Suprapubic skin (tissue), 4 donors: ENCODE results near the gene NCKAP5L. TPM values are rescaled to one million over a fixed set of nuclear protein-coding genes. Genes with fewer than 3 reads are reported as not detected.

Experiments
- DNase-seq, 2 donors: peaks; one replicate each; pipeline ENCODE4 v3.0.0-alpha.2; 2019; ENCODE audit warnings: low spot score in 2 of 2
- H3K27ac ChIP-seq: fragments of 200-600 bp; sonication (generic); one replicate; pipeline ENCODE4 v1.5.1; 2019
- H3K27me3 ChIP-seq: fragments of 200-600 bp; sonication (generic); one replicate; pipeline ENCODE4 v1.5.1; 2019
- H3K36me3 ChIP-seq: fragments of 200-600 bp; sonication (generic); one replicate; pipeline ENCODE4 v1.5.1; 2019
- H3K4me1 ChIP-seq: fragments of 200-600 bp; sonication (generic); one replicate; pipeline ENCODE4 v1.5.1; 2019
- H3K4me3 ChIP-seq: fragments of 200-600 bp; sonication (generic); one replicate; pipeline ENCODE4 v1.5.1; 2019; ENCODE audit warnings: mild to moderate bottlenecking
- H3K9me3 ChIP-seq: fragments of 200-600 bp; sonication (generic); one replicate; pipeline ENCODE4 v1.5.1; 2019
- EP300 ChIP-seq: sonication (generic); formaldehyde crosslinking; IDR thresholded peaks from one replicate; pipeline ENCODE4 v1.6.1; 2017; ENCODE audit warnings: antibody characterized with exemption
- POLR2A ChIP-seq, 2 donors: fragments of 450-650 bp; IDR thresholded peaks; one replicate each; pipeline ENCODE4 v1.6.1; 2017; ENCODE audit warnings: antibody characterized with exemption in 2 of 2, mild to moderate bottlenecking in 2 of 2, moderate library complexity in 2 of 2
- POLR2AphosphoS5 ChIP-seq, 3 donors: sonication (generic); formaldehyde crosslinking; IDR thresholded peaks; one replicate each; pipeline ENCODE4 v1.6.1; 2017; ENCODE audit warnings: antibody characterized with exemption in 3 of 3
- WGBS: methylation state at CpG from one replicate; pipeline ENCODE4 v1.1.5; 2018; 5-methylcytosine and 5-hydroxymethylcytosine counted together
- total RNA-seq, 4 donors: library from RNA; depleted of rRNA; stranded (reverse); fragments of >200 nt; gene quantifications; one replicate each; pipeline ENCODE4 v1.1.0, GENCODE V29; 2016
- TF ChIP-seq, protein P1 (sequence below), 2 donors: fragments of 200-600 bp in 1 of 2; fragments of 450-650 bp in 1 of 2; sonication (generic) in 1 of 2; IDR thresholded peaks; one replicate each; pipeline ENCODE4 v1.5.1; 2016 to 2019; ENCODE audit warnings: antibody characterized with exemption in 2 of 2, mild to moderate bottlenecking in 1 of 2, moderate library complexity in 1 of 2

Gene NCKAP5L
- total RNA-seq, 4 donors from 2014 or later: 8.2 to 12.2 (median 8.8) TPM

DNA sequence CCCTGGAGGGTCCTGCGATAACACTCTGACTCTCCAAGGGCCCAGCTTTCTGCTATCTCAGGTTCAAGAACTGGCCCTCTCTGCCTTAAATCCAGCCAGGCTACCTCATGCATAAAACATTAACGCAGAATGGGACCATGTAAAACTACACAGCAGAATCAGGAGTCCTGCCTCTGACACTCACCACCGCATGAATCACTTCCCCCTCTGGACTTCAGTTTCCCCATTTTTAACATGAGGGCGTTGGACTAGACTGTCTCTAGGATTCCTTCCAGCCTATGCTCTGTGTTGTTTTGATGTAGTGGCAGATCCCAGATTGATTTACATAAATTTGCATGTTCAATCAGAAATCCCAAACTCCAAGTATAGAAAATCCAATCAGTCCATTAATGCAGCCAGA, 3.3 kb downstream of the NCKAP5L start:
- Histone ChIP-seq H3K36me3 (no peaks in the 10 kb centered on the region), H3K27ac (peak overlapping the region; percentile 89), H3K9me3 (no peaks in the 10 kb centered on the region), H3K4me1 (peaks cover 69% of the 10 kb centered on the region), H3K27me3 (no peaks in the 10 kb centered on the region), H3K4me3 (peak overlapping the region; percentile 6)
- no peak for DNase-seq
- TF ChIP-seq POLR2AphosphoS5 (IDR thresholded peaks at IDR 0.05) (no peak), EP300 (no peak), POLR2A (IDR thresholded peaks at IDR 0.05) (no peak)
- TF ChIP-seq, protein P1, sequence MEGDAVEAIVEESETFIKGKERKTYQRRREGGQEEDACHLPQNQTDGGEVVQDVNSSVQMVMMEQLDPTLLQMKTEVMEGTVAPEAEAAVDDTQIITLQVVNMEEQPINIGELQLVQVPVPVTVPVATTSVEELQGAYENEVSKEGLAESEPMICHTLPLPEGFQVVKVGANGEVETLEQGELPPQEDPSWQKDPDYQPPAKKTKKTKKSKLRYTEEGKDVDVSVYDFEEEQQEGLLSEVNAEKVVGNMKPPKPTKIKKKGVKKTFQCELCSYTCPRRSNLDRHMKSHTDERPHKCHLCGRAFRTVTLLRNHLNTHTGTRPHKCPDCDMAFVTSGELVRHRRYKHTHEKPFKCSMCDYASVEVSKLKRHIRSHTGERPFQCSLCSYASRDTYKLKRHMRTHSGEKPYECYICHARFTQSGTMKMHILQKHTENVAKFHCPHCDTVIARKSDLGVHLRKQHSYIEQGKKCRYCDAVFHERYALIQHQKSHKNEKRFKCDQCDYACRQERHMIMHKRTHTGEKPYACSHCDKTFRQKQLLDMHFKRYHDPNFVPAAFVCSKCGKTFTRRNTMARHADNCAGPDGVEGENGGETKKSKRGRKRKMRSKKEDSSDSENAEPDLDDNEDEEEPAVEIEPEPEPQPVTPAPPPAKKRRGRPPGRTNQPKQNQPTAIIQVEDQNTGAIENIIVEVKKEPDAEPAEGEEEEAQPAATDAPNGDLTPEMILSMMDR (IDR thresholded peaks at IDR 0.05): no peak
- WGBS: 52% methylated on average over 4 of the region's 4 CpGs

GRCh38 chr12:49824416-49824815, 3.8 kb downstream of the NCKAP5L start:
- H3K4me1 ChIP-seq: peaks cover 69% of the 10 kb centered on the region
- DNase-seq: no peak

DNA sequence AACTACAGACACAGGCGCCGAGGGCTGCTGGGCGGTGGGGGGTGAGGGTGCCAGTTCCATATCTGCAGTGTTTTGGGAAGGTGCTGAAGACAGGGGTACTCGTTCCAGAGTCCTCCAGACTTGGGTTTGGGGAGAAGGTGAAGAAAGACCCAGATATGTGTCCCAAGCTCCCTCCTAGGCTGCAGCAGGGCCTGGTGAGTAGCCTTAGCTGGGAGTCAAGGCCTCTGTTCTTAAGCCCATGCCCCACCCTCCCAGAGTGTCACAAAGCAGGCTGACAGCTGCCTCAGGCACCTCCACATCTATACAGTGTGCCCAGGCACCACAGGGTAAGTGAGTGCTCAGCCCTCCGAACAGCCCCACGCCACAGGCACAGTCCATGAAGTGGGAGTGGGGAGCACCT, 4.3 kb downstream of the NCKAP5L start:
- whole genome bisulfite sequencing: 97% methylated on average over 4 of the region's 6 CpGs
- Histone ChIP-seq H3K36me3 (no peaks in the 10 kb centered on the region), H3K27me3 (no peaks in the 10 kb centered on the region), H3K27ac (peak overlapping the region; percentile 35), H3K9me3 (no peaks in the 10 kb centered on the region), H3K4me3 (no peak overlapping the region), H3K4me1 (peaks cover 67% of the 10 kb centered on the region)
- no peak for DNase-seq
- TF ChIP-seq POLR2AphosphoS5 (IDR thresholded peaks at IDR 0.05) (no peak), EP300 (no peak), POLR2A (IDR thresholded peaks at IDR 0.05) (no peak)
- TF ChIP-seq, protein P1 (IDR thresholded peaks at IDR 0.05): no peak

More at GRCh38 chr12:49824416-49824815, 3.8 kb downstream of the NCKAP5L start:
- Histone ChIP-seq H3K4me3 (no peak overlapping the region), H3K9me3 (no peaks in the 10 kb centered on the region), H3K36me3 (no peaks in the 10 kb centered on the region), H3K27me3 (no peaks in the 10 kb centered on the region), H3K27ac (peak overlapping the region; percentile 35)
- TF ChIP-seq POLR2AphosphoS5 (IDR thresholded peaks at IDR 0.05): no peak
- no peak for TF ChIP-seq POLR2A (IDR thresholded peaks at IDR 0.05)
- no peak for TF ChIP-seq EP300
- TF ChIP-seq, protein P1 (IDR thresholded peaks at IDR 0.05): no peak
- WGBS: 88% methylated on average over 8 of the region's 8 CpGs

- Histone ChIP-seq H3K27ac (no peak overlapping the region), H3K4me3 (no peak overlapping the region), H3K4me1 (peaks cover 63% of the 10 kb centered on the region), H3K9me3 (no peaks in the 10 kb centered on the region), H3K36me3 (no peaks in the 10 kb centered on the region), H3K27me3 (no peaks in the 10 kb centered on the region)
- no peak for DNase-seq
- WGBS: no CpG with 5 or more reads among the region's 1 CpG
- TF ChIP-seq POLR2A (IDR thresholded peaks at IDR 0.05): no peak
- no peak for TF ChIP-seq POLR2AphosphoS5 (IDR thresholded peaks at IDR 0.05)
- no peak for TF ChIP-seq EP300
- TF ChIP-seq, protein P1 (IDR thresholded peaks at IDR 0.05): no peak
Observed at GRCh38 chr12:49823350-49823749, 4.9 kb downstream of the NCKAP5L start.

DNA sequence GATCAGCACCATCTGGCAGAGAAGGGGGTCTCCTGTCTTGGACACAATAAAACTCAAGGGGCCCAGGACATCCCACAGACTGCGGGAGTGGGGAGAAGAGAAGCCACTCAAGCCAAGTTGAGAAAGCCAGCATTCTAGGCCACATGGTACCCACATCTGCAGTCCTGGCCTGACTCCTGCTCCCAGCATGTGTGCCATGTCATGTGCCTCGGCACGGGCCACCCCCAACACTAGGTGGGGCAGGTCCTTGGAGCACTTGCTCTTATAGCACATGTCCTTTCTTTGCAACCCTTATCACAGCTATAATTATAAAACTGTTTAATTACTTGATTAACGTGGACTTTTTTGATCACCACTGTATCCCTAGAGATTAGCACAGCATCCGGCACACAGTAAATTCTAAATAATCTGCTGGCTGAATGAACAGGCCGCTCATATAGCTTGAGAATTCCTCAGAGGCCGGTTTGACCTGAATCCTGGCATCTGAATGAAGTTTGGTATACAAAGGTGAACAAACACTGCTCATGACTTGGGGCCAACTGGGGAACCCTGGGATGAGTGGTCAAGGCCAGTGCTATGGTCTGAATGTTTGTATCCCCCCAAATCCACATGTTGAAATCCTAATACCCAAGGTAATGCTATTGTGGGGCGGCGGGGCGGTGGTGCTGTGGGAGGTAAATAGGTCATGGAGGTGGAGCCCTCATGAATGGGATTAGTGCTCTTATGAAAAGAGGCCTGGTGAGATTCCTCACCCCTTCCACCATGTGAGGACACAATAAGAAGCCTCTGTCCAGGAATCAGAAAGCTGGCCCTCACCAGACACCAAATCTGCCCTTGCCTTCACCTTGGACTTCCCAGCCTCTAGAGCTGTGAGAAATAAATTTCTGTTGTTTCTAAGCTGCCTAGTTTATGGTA, 6.6 kb downstream of the NCKAP5L start:
- Histone ChIP-seq H3K36me3 (no peaks in the 10 kb centered on the region), H3K9me3 (no peaks in the 10 kb centered on the region), H3K27me3 (no peaks in the 10 kb centered on the region), H3K27ac (no peak overlapping the region), H3K4me3 (no peak overlapping the region), H3K4me1 (peaks cover 49% of the 10 kb centered on the region)
- WGBS: 65% methylated on average over 10 of the region's 10 CpGs
- no peak for DNase-seq
- no peak for TF ChIP-seq EP300
- no peak for TF ChIP-seq POLR2AphosphoS5 (IDR thresholded peaks at IDR 0.05)
- TF ChIP-seq, protein P1 (IDR thresholded peaks at IDR 0.05): no peak
- TF ChIP-seq POLR2A (IDR thresholded peaks at IDR 0.05): no peak
